Activated naive CD8-positive, alpha-beta T cell treated with anti-CD3 and anti-CD28 coated beads for 36 hours (primary cell): ENCODE data around the gene CLPX. TPM values are rescaled to one million over a fixed set of nuclear protein-coding genes. Genes with fewer than 3 reads are reported as not detected.

ENCODE experiments used
- DNase-seq: peaks from one replicate; pipeline ENCODE4 v3.0.0; 2021
- H3K27ac Mint-ChIP-seq: one replicate; pipeline ENCODE4 v1.8.0; 2022; ENCODE audit warnings: mild to moderate bottlenecking, moderate library complexity, mixed read lengths
- H3K27me3 Mint-ChIP-seq: one replicate; pipeline ENCODE4 v1.8.0; 2022; ENCODE audit warnings: mild to moderate bottlenecking, mixed read lengths
- H3K36me3 Mint-ChIP-seq: one replicate; pipeline ENCODE4 v1.8.0; 2021; ENCODE audit warnings: mild to moderate bottlenecking, mixed read lengths
- H3K4me1 Mint-ChIP-seq: one replicate; pipeline ENCODE4 v1.8.0; 2021; ENCODE audit warnings: mixed read lengths
- H3K4me3 Mint-ChIP-seq: one replicate; pipeline ENCODE4 v1.8.0; 2022; ENCODE audit warnings: mild to moderate bottlenecking, moderate library complexity, mixed read lengths
- H3K9me3 Mint-ChIP-seq: one replicate; pipeline ENCODE4 v1.8.0; 2022; ENCODE audit warnings: mixed read lengths
- total RNA-seq, 2 experiments: library from RNA; stranded (reverse); gene quantifications; one replicate each; pipeline ENCODE4 v1.2.3, GENCODE V29; 2021

CLPX gene
- total RNA-seq, 2 experiments from 2014 or later = 70.6 to 74.9 TPM

DNA sequence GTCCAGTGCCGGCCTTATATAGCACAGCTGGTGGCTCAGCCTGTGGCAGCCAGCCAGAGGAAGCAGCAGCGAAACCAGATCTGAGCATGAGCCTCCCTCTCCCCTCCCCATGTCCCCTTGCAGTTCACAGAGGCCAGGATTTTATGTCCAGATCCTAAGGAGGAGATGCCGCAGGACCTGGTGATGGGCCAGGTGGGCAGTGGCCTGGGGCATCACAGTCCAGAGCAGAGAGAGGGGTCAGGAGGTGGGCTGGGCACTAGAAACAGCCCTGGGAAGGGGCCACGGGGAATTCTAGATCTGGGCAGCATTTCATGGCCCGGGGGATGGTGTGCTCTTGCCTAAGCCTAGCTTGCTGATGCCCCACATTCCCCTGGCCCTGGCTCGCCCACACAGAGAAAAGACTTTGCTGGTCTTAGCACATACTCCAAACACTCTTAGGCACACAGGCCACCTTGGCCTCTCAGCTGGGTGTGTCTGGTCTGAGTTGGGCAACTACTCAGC is 26.4 kb upstream of the CLPX start:
- H3K9me3 Mint-ChIP-seq = no peaks in the 10 kb centered on the region
- H3K27ac Mint-ChIP-seq = no peak overlapping the region
- no peak for DNase-seq
- H3K4me3 Mint-ChIP-seq = no peak overlapping the region
- H3K4me1 Mint-ChIP-seq = peaks cover 4% of the 10 kb centered on the region
- no peaks in the 10 kb centered on the region for H3K36me3 Mint-ChIP-seq
- H3K27me3 Mint-ChIP-seq = no peaks in the 10 kb centered on the region

DNA sequence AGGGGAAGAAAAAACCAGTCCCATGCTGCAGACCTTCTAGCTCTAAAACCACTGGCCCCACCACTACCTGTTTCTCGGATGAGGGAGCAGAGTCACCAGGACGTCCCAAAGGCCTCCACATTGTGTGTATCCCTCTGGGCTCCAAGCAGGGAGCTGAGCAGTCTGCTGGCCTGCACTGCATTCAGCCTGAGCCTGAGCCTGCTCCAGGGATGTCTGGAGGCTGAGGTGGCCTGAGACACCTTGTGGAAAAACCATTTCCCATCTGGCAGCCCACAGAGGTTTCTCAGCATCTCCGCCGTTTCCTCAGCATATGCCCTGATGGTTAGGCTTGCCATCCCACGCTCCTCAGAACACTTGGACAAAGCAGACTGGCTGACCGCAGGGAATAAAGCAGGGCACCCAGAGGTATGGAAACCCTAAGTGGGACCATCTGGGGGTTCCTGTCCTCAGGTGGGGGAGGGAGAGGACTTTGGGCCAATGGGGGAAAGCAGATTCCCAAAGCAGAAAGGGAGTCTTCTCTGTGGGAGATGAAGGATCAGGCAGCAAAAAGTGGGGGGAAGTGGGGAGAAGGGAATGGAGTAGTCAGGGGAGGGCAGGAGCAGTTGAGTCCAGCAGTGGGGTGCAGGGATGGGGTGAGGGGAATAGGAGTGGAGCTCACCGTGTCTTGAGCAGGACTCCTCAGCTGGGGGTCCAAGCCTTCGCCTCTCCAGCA is 25.8 kb upstream of the CLPX start, which contains the start of gene CILP:
CILP (minus strand) TSS at position 704 of the 712 bp plus-strand sequence. CDS start 1,718 bp downstream, outside the sequence.
- Mint-ChIP-seq H3K4me1 (peaks cover 4% of the 10 kb centered on the region), H3K27me3 (no peaks in the 10 kb centered on the region), H3K36me3 (no peaks in the 10 kb centered on the region), H3K27ac (no peak within 1 kb of the TSS), H3K9me3 (no peaks in the 10 kb centered on the region), H3K4me3 (no peak within 1 kb of the TSS)
- no peak for DNase-seq

DNA sequence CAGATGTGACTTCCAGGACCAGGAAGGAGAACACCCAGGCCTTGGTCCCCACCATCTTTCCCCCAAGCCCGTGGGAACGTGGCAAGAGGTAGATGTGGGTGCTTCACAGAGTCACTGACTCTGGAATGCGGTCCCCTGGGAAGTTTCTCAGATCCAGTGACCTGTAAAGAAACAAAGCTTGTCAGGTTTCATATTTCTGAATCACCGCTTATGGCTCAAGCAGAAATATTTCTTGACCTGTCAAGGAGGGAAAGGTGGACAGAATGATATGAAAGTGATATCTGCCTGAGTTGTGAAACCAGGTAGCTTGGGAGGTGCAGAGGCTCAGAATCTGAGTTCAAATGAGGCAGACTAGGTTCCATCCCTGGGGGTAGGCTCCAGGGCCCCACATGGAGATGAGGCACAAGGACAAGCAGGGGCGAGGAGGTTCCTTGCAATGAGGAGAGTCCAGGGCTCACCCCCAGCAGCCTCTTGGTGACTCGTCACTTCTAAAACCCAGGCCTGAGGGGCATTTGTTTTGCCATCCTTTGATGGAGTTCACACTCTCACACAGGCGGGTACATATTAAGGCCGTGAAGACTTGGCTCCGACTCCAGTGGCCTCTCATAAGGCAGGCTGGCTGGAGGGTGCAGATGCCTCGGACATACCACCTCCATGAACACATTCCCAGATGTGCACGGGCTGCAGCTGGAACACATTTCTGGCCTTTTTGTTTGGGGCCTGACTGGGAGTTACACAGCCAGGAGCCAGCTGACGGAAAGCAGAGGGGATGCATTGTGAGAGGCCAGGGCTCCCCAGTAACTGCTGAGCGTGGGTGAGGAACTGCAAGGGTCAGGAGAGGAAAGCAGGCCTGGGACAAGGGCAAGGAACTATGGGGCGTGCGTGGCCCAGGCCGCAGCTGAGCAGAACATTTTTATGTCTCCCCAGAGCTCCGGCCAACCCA is 24.8 kb upstream of the CLPX start:
- Mint-ChIP-seq H3K27me3 (no peaks in the 10 kb centered on the region), H3K36me3 (no peaks in the 10 kb centered on the region), H3K27ac (no peak overlapping the region), H3K4me1 (peaks cover 4% of the 10 kb centered on the region), H3K4me3 (no peak overlapping the region), H3K9me3 (no peaks in the 10 kb centered on the region)
- DNase-seq = no peak

DNA sequence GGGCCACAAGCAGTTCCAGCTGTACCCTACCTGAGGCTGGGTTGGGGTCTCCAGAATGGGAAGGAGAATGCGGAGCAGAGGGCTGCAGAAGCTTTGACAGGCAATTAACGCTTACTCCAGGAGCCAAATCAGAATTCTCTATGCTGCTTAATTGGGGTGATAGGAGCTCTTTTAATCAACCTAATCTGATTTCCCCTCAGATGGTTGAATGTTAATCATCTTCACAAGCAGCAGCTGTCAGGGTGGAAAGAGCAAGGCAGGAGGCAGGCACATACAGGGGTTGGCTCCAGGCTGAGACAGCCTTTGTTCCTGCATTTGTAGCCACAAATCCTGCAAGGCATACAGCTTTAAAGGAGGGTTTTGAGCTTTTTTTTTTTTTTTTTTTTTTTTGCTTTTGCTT is 23.5 kb upstream of the CLPX start:
- no peaks in the 10 kb centered on the region for H3K36me3 Mint-ChIP-seq
- H3K27ac Mint-ChIP-seq = no peak overlapping the region
- H3K4me3 Mint-ChIP-seq = no peak overlapping the region
- peaks cover 4% of the 10 kb centered on the region for H3K4me1 Mint-ChIP-seq
- DNase-seq = no peak
- no peaks in the 10 kb centered on the region for H3K9me3 Mint-ChIP-seq
- H3K27me3 Mint-ChIP-seq = no peaks in the 10 kb centered on the region

DNA sequence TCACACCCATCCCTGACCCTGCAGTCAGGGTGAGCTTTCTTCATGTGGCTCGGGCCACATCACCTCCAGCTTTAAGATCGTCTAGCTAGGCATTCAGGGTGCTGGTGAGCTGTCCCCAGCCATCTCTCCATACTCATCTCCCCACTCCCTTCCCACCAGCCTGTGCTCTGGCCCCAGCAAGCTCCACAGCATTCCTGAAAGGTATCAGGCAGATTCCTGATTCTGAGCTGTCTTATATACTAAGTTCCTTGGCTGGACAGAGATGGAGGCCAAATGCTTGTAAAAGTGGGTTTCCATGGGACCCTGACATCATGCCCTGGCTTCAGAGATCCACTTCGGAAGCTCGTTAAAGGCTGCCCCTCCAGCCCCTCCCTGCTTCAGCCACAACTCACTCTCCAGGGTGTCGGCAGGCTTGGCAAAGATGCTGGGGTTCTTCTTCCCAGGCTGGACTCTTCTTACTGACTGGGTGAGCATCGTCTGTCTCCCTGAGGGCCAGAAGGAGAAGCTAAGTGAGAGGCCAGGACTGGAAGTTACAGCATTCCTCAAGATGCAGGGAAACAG is 22.2 kb upstream of the CLPX start:
- no peak overlapping the region for H3K27ac Mint-ChIP-seq
- no peaks in the 10 kb centered on the region for H3K36me3 Mint-ChIP-seq
- no peak for DNase-seq
- H3K4me3 Mint-ChIP-seq = no peak overlapping the region
- peaks cover 4% of the 10 kb centered on the region for H3K4me1 Mint-ChIP-seq
- H3K27me3 Mint-ChIP-seq = no peaks in the 10 kb centered on the region
- H3K9me3 Mint-ChIP-seq = no peaks in the 10 kb centered on the region

DNA sequence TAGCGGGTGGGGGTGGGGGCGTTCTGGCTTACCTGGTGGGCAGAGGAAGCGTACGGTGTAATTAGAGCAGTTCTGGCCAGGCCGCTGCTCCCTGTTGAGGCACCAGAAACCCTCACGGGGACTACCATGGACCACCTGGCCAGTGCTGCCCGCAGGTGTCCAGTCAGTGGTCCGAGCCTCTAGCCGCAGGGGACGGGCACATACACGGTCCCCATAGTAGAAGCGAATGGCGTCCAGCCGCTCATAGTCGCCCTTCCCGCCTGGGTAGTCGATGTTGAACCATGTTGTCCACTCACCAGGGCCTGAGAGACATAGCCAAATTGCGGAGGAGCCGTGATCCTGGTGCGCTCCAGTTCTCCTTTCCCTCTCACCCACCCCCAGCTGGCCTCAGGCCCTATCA is 21.6 kb upstream of the CLPX start:
- no peaks in the 10 kb centered on the region for H3K27me3 Mint-ChIP-seq
- no peak for DNase-seq
- no peak overlapping the region for H3K27ac Mint-ChIP-seq
- no peaks in the 10 kb centered on the region for H3K4me1 Mint-ChIP-seq
- no peak overlapping the region for H3K4me3 Mint-ChIP-seq
- no peaks in the 10 kb centered on the region for H3K9me3 Mint-ChIP-seq
- no peaks in the 10 kb centered on the region for H3K36me3 Mint-ChIP-seq

DNA sequence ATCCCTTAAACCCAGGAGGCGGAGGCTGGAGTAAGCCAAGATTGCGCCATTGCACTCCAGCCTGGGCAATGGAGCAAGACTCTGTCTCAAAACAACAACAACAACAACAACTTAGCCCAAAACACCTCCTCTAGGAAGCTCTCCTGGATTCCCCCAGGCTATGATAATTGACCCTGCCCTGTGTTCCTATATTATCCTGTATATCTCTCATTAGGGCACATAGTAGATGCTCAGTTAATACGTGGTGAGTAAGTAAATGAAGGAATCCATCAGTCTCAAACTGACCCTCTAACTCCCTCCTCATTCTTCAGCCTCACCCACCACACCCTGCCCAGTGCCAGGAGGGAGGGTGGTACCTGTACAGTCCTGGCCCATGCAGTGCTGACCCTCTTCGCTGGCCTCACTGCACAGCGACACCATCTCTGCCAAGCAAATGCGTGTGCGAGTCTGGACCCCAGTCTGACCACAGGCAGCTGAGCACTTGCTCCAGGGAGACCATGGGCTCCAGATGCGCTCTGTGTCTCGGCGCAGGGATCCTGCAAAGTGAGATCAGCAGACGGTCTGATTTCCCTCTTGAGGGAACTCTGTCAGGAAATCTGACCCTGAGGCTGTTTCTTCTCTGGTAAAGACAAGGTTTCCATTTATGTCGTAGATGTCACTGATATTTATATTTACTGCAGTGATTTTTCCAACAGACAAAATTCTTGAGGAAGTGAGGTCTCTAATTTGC is 20.0 kb upstream of the CLPX start:
- no peaks in the 10 kb centered on the region for H3K9me3 Mint-ChIP-seq
- DNase-seq = no peak
- H3K4me3 Mint-ChIP-seq = no peak overlapping the region

DNA sequence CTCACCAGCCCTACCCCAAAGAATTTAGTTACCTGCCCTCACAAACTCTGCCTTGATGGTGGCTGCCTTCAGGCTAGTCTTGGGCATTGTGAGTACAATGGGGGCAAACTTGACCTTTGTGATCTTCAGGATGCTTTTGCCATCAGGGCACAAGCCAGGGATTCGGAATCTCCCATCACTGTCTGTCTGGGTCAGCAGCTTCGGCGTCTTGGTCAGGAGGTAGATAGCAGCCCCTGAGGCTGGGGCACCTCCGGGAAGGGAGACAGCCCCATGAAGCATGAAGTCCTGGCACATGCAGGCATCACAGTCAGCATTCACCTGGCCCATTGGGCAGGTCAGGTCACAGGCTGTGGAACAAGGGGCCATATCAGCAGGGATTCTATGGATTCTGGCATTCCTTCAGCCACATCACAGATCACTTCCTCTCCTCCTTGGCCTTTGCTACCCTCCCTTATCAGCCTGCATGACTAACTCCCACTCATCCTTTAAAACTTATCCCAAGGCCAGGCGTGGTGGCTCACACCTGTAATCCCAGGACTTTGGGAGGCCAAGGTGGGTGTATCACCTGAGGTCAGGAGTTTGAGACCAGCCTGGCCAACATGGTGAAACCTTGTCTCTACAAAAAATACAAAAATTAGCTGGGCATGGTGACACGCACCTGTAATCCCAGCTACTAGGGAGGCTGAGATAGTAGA is 19.2 kb upstream of the CLPX start:
- no peak for DNase-seq
- Mint-ChIP-seq H3K27ac (no peak overlapping the region), H3K27me3 (no peaks in the 10 kb centered on the region), H3K4me3 (no peak overlapping the region), H3K9me3 (no peaks in the 10 kb centered on the region), H3K4me1 (no peaks in the 10 kb centered on the region), H3K36me3 (no peaks in the 10 kb centered on the region)

More for the DNA sequence above, 20.0 kb upstream of the CLPX start:
- no peak overlapping the region for H3K27ac Mint-ChIP-seq
- no peaks in the 10 kb centered on the region for H3K27me3 Mint-ChIP-seq
- H3K36me3 Mint-ChIP-seq = no peaks in the 10 kb centered on the region
- H3K4me1 Mint-ChIP-seq = no peaks in the 10 kb centered on the region

DNA sequence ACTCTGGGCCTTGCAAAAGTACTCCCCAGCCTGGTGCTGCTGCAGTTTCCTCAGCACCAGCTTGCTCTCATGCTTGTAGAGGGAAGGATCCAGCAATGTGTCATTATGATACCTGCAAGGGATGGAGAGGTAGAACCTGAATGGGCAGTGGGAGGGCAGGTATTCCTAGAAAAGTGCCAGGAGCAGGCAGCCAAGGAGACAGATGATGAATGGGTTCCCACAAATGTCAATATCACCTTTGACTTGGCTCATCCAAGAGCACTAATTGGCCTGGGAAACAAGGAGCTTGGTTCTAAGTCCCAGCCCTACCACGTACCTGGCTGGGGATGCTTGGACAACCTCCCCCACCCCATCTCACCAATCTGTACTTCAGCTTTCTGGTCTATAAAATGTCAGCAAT is 16.8 kb upstream of the CLPX start:
- no peaks in the 10 kb centered on the region for H3K9me3 Mint-ChIP-seq
- DNase-seq = no peak
- H3K4me1 Mint-ChIP-seq = no peaks in the 10 kb centered on the region
- no peaks in the 10 kb centered on the region for H3K36me3 Mint-ChIP-seq
- H3K27me3 Mint-ChIP-seq = no peaks in the 10 kb centered on the region
- H3K4me3 Mint-ChIP-seq = no peak overlapping the region
- no peak overlapping the region for H3K27ac Mint-ChIP-seq

DNA sequence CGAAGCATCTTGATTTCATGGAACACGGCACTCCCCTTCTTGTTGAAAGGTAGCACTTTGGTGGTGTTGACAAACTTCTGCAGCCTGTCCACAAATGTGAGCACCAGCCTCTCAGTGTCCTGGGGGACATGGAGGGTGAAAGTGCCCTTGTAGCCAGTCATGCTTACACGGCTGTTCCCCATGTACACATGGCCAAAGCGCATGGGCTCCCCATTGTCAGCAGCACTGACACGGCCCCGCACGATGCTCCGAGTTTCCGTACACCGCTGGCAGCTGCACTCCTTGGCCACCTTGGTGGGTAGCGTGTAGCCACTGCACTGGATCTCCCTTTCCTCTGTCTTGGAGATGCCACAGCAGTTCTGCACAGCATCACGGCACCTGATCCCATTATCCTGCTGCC is 13.4 kb upstream of the CLPX start:
- Mint-ChIP-seq H3K4me3 (no peak overlapping the region), H3K27me3 (no peaks in the 10 kb centered on the region), H3K9me3 (no peaks in the 10 kb centered on the region), H3K4me1 (no peaks in the 10 kb centered on the region), H3K27ac (no peak overlapping the region), H3K36me3 (no peaks in the 10 kb centered on the region)
- DNase-seq = no peak

DNA sequence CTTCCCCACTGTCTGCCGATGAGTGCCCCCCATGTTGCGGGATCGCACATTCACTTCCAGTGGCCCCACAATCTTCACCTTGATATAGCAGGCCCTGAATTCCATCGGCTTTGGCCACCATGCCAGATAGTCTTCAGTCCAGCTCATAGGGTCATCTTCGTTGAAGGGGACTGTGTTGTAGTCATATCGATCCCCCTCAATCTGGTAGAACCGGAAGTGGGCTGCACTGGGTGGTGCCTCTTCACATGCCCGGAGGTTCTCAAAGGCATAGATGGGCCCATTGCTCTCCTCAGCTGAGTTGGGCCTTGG is 12.1 kb upstream of the CLPX start:
- DNase-seq = no peak
- no peaks in the 10 kb centered on the region for H3K27me3 Mint-ChIP-seq
- H3K4me3 Mint-ChIP-seq = no peak overlapping the region
- H3K27ac Mint-ChIP-seq = no peak overlapping the region
- no peaks in the 10 kb centered on the region for H3K9me3 Mint-ChIP-seq
- no peaks in the 10 kb centered on the region for H3K4me1 Mint-ChIP-seq
- no peaks in the 10 kb centered on the region for H3K36me3 Mint-ChIP-seq

DNA sequence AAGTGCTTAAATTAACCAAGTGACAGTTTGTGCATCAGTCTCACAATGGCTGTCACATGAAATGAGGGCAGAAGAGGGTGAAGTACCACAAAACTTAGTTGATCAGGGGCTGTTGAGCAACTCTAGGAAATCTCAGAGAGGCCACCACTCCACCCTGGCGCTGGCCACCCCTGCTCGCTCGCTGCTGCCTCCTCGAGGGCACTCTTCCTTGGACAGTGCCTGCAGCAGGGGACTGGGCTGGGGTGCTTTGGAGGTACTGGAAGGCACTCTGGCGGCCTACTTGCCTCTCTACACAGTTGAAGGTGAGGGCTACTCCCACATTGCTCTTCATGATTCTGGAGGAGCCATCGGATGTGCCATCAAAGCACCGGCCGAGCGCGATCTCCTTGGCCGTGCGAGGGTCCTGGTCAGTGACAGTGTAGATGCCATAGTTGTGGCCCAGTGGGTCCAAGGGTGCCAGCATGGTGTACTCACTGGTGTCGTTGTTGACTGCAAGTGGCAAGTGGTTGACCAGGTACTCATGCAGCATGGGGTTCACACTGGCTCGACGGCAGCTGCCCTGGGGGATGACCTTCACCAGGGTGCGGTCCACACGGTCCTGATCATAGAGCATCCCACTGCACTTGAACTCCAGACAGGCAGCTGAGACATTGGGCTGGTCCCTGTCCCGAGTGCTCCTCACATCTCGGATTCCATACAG is 11.6 kb upstream of the CLPX start:
- Mint-ChIP-seq H3K27ac (no peak overlapping the region), H3K9me3 (no peaks in the 10 kb centered on the region), H3K36me3 (no peaks in the 10 kb centered on the region), H3K4me1 (no peaks in the 10 kb centered on the region), H3K4me3 (no peak overlapping the region), H3K27me3 (no peaks in the 10 kb centered on the region)
- DNase-seq = no peak

DNA sequence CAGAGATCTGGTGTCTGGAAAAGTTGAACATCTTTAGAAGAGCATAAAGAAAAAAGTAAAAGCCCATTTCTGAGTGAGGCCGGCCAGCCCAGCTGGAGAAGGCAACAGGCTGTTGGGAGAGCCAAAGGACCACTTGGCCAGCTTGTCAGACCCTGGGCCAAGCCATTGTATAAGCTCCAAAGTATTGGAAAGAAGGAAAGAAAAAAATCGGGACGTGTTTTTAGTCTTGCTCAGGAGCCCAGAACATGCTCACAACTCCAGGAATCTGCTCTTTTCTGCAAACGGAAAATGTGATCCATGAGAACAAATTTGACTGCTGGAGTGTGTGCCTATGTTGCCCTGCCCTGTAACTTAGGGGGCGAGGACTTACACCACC is 10.4 kb upstream of the CLPX start:
- no peak for DNase-seq
- H3K27me3 Mint-ChIP-seq = no peaks in the 10 kb centered on the region
- H3K4me1 Mint-ChIP-seq = no peaks in the 10 kb centered on the region

More for the DNA sequence above, 10.4 kb upstream of the CLPX start:
- H3K4me3 Mint-ChIP-seq = no peak overlapping the region
- H3K27ac Mint-ChIP-seq = no peak overlapping the region
- H3K9me3 Mint-ChIP-seq = no peaks in the 10 kb centered on the region
- H3K36me3 Mint-ChIP-seq = no peaks in the 10 kb centered on the region
